Measurements from ENCODE around the gene CHRNB1. TPM values are rescaled to one million over a fixed set of nuclear protein-coding genes. Genes with fewer than 3 reads are reported as not detected.

Gene CHRNB1
- total RNA-seq, 1 experiment from 2014 or later = 1.7 TPM

DNA sequence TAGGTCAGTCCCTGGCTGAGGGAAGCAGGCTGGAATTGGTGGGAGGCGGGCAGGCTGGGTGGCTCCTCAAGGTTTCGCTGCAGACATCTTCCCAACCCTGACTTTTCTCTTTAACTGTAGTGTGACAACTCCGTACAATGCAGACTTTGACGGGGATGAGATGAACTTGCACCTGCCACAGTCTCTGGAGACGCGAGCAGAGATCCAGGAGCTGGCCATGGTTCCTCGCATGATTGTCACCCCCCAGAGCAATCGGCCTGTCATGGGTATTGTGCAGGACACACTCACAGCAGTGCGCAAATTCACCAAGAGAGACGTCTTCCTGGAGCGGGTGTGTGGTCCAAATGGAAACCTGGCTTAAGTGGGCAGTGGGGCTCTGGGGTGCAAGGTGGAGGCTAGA is 54.3 kb downstream of the CHRNB1 start:
- POLR2A ChIA-PET = interaction anchor here (0.5 kb wide), 1 partner anchor 237 kb away, joined by 4 read pairs; no protein-coding TSS in a partner anchor

DNA sequence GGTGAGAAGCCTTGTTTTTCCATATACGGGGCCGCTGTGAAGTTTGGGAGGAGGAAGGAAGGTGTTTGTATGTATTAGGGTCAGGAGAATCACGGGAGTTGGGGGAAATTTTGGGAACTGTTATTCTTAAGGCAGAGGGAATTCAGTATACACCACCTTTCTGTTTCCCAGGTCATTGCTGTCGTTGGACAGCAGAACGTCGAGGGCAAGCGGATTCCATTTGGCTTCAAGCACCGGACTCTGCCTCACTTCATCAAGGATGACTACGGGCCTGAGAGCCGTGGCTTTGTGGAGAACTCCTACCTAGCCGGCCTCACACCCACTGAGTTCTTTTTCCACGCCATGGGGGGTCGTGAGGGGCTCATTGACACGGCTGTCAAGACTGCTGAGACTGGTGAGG is 56.9 kb downstream of the CHRNB1 start:
- ChIA-PET POLR2A (no interaction called here), CTCF (interaction anchor here (1.3 kb wide), 1 partner anchor 62 kb away, joined by 8 read pairs; the partner anchor contains the start of gene FGF11)
- no TSS peak for BruUV-seq (replicated peaks)
- TF ChIP-seq, protein P1, sequence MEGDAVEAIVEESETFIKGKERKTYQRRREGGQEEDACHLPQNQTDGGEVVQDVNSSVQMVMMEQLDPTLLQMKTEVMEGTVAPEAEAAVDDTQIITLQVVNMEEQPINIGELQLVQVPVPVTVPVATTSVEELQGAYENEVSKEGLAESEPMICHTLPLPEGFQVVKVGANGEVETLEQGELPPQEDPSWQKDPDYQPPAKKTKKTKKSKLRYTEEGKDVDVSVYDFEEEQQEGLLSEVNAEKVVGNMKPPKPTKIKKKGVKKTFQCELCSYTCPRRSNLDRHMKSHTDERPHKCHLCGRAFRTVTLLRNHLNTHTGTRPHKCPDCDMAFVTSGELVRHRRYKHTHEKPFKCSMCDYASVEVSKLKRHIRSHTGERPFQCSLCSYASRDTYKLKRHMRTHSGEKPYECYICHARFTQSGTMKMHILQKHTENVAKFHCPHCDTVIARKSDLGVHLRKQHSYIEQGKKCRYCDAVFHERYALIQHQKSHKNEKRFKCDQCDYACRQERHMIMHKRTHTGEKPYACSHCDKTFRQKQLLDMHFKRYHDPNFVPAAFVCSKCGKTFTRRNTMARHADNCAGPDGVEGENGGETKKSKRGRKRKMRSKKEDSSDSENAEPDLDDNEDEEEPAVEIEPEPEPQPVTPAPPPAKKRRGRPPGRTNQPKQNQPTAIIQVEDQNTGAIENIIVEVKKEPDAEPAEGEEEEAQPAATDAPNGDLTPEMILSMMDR (IDR thresholded peaks at IDR 0.05; ENCODE audit: insufficient read depth in 1 of 2, low read depth in 1 of 2, low read length in 1 of 2, severe bottlenecking in 1 of 2, unreplicated experiment in 1 of 2) = no peak
- Mint-ChIP-seq H3K36me3 (ENCODE audit: insufficient read depth, unreplicated experiment) (peaks cover 77% of the 10 kb centered on the region), H3K27me3 (ENCODE audit: insufficient read depth, unreplicated experiment) (no peaks in the 10 kb centered on the region), H3K4me1 (ENCODE audit: low read depth, unreplicated experiment) (no peaks in the 10 kb centered on the region), H3K4me3 (ENCODE audit: unreplicated experiment) (no peak overlapping the region), H3K27ac (ENCODE audit: unreplicated experiment) (no peak overlapping the region), H3K9me3 (ENCODE audit: unreplicated experiment) (no peaks in the 10 kb centered on the region)
- H3K4me1 ChIP-seq = no peaks in the 10 kb centered on the region
- DNase-seq = no peak
- intact Hi-C loops (cut with micrococcal nuclease; ENCODE audit: unreplicated experiment) = no loop called here
- H3K9me3 ChIP-seq = no peaks in the 10 kb centered on the region
- no peaks in the 10 kb centered on the region for H3K27me3 ChIP-seq (replicated peaks; ENCODE audit: control insufficient read depth, insufficient read depth, low read length)
- H3K4me3 ChIP-seq (ENCODE audit: low read depth, low read length) = no peak overlapping the region
- no peaks in the 10 kb centered on the region; the same call in none of the 2 replicates for H3K36me3 ChIP-seq (ENCODE audit: control insufficient read depth, insufficient read depth, low read length)

More for the DNA sequence above, 54.3 kb downstream of the CHRNB1 start:
- DNase-seq = no peak
- BruUV-seq (replicated peaks) = no TSS peak
- Mint-ChIP-seq H3K36me3 (ENCODE audit: insufficient read depth, unreplicated experiment) (peaks cover 70% of the 10 kb centered on the region), H3K4me3 (ENCODE audit: unreplicated experiment) (no peak overlapping the region), H3K9me3 (ENCODE audit: unreplicated experiment) (no peaks in the 10 kb centered on the region), H3K27me3 (ENCODE audit: insufficient read depth, unreplicated experiment) (no peaks in the 10 kb centered on the region), H3K4me1 (ENCODE audit: low read depth, unreplicated experiment) (no peaks in the 10 kb centered on the region), H3K27ac (ENCODE audit: unreplicated experiment) (no peak overlapping the region)
- TF ChIP-seq, protein P1 (IDR thresholded peaks at IDR 0.05; ENCODE audit: insufficient read depth in 1 of 2, low read depth in 1 of 2, low read length in 1 of 2, severe bottlenecking in 1 of 2, unreplicated experiment in 1 of 2) = no peak
- Histone ChIP-seq H3K4me1 (no peaks in the 10 kb centered on the region), H3K36me3 (ENCODE audit: control insufficient read depth, insufficient read depth, low read length) (no peaks in the 10 kb centered on the region; the same call in none of the 2 replicates), H3K27me3 (replicated peaks; ENCODE audit: control insufficient read depth, insufficient read depth, low read length) (no peaks in the 10 kb centered on the region), H3K4me3 (ENCODE audit: low read depth, low read length) (no peak overlapping the region), H3K9me3 (no peaks in the 10 kb centered on the region)
- intact Hi-C loops (cut with micrococcal nuclease; ENCODE audit: unreplicated experiment) = no loop called here
- CTCF ChIA-PET = no interaction called here

DNA sequence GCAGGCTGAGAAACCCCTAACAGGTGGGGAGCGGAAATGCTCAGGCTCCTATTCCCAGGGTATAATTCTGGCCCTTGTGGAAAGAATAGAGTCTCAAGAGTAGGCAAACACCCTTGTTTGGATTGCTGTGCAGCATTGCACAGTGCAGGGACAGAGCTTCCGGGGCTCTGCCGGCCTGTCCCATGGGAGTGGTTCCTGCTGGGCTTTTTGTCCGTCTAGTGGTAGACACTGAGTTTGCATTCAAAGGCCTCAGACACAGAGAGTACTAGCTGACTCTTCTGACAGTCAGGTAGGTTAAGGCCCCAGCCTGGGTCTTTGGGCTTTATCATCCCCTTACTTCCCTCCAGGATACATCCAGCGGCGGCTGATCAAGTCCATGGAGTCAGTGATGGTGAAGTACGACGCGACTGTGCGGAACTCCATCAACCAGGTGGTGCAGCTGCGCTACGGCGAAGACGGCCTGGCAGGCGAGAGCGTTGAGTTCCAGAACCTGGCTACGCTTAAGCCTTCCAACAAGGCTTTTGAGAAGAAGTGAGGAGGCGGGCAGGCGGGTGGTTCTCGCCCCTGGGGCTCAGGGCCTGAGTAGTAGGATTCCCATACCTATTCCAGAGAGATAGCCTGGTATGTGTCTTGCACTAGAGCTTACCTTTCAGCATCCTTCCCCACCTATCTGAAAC is 57.4 kb downstream of the CHRNB1 start:
- Histone ChIP-seq H3K36me3 (ENCODE audit: control insufficient read depth, insufficient read depth, low read length) (no peaks in the 10 kb centered on the region; the same call in none of the 2 replicates), H3K9me3 (no peaks in the 10 kb centered on the region), H3K4me1 (no peaks in the 10 kb centered on the region), H3K27me3 (replicated peaks; ENCODE audit: control insufficient read depth, insufficient read depth, low read length) (no peaks in the 10 kb centered on the region), H3K4me3 (ENCODE audit: low read depth, low read length) (no peak overlapping the region)
- ChIA-PET CTCF (interaction anchor here (1.3 kb wide), 1 partner anchor 62 kb away, joined by 8 read pairs; the partner anchor contains the start of gene FGF11), POLR2A (no interaction called here)
- H3K9me3 Mint-ChIP-seq (ENCODE audit: unreplicated experiment) = no peaks in the 10 kb centered on the region
- H3K27me3 Mint-ChIP-seq (ENCODE audit: insufficient read depth, unreplicated experiment) = no peaks in the 10 kb centered on the region
- H3K36me3 Mint-ChIP-seq (ENCODE audit: insufficient read depth, unreplicated experiment) = peaks cover 76% of the 10 kb centered on the region
- TF ChIP-seq, protein P1 (IDR thresholded peaks at IDR 0.05; ENCODE audit: insufficient read depth in 1 of 2, low read depth in 1 of 2, low read length in 1 of 2, severe bottlenecking in 1 of 2, unreplicated experiment in 1 of 2) = no peak
- intact Hi-C loops (cut with micrococcal nuclease; ENCODE audit: unreplicated experiment) = no loop called here
- no peak for DNase-seq
- no peak overlapping the region for H3K27ac Mint-ChIP-seq (ENCODE audit: unreplicated experiment)
- H3K4me1 Mint-ChIP-seq (ENCODE audit: low read depth, unreplicated experiment) = no peaks in the 10 kb centered on the region
- H3K4me3 Mint-ChIP-seq (ENCODE audit: unreplicated experiment) = no peak overlapping the region
- no TSS peak for BruUV-seq (replicated peaks)

Data from Caco-2 (cell line).